ENCODE results near the gene SAMD15.

GRCh38 chr14:77400216-77400615 lies 23.0 kb downstream of the SAMD15 start:
- TF ChIP-seq CTCF (IDR thresholded peaks at IDR 0.05; ENCODE audit: insufficient read depth, low read length, poor library complexity, severe bottlenecking) (no peak), EZH2phosphoT487 (conservative IDR thresholded peaks at IDR 0.05; ENCODE audit: low read length) (no peak)

Measured in SU-DHL-6 (cell line).